GDM1 (cell line): ENCODE results near the gene ZNF527.
"Not testable (repeated sequence)": the region's sequence is repeated elsewhere in the genome, so short reads cannot be mapped to it uniquely, and the experiment has no call there.

Experiments used
- DNase-seq: peaks from one replicate; lab custom pipeline; 2025; lab: John Stamatoyannopoulos, UW

The ZNF527 gene

DNA sequence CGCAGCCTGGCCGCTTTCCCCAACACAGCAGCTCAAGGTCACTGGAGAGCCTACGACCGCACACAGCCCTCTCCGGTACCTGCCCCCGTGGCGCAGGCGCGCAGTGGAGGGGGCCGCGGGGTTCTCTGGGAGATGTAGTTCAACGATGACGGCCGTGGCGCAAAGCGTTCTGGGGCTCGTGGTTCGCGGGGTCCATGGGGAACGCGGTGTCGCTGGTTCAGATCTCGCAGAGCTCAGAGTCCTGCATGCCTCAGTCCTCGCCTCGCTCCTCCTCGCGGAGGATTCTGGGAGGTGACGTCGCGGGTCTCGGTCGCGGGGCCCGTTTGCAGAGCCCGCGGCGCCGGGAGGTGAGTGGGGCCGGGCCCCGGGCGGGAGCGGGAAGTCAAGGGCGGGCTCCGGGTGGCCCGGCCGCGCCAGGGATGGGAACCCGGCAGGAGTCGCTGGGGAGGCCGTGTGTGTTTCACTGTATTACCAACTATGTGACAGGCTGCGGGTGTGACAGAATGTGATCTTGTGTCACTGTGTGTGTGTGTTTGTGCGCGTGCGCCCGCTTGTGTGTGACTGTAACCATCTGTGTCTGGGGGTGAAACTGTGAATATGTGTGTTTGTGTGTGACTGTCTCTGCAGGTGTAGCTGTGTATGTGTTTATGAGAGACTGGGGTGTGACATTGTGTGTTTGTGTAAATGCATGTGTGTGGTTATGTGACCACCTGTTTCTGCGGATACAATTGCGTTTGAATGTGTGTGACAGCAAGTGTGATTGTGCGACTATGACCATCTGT is at the start of gene ZNF527:
TSS of gene ZNF527 (plus strand) at position 220 of the 782 bp plus-strand sequence. CDS start 3,100 bp downstream, outside the sequence.
- DNase-seq = peak; percentile 90

DNA sequence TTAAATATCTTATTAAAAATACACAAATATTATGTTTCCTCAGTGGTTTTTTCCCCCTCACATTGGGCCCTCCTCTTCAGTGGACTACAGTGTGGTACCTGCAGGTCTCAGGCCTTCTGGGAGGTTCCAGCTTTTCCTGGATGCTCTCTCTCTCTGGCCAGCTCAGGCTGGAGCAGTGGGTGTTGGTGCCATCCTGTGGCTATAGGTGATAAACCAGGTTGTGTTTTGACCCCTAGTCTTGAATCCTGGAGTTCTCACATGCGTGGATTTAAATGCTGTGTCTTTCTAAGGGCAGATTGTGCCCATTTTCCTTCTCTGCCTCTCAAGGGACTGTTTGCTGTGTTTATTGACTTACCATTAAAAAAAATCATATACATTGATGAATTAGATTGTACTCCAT is 41.2 kb upstream of the ZNF527 start:
- no peak for DNase-seq

DNA sequence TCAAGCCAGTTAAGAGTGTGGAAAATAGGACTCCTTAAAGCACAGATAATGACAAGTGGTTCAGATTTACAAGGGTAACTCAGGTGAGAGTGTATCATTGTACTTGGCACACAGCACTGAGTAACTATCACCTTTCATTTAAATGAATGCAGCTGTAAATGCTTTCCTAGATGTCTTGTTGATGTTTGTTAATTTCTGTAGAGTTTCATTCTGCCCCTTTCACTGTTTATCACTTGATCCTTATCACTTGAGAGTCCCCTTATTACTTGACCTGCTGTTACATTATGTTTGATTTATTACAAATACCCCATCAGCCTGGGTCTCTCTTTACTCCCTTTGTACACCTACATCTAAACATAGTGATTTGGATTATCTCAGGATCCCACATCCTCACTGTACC is 38.1 kb upstream of the ZNF527 start:
- no peak for DNase-seq

DNA sequence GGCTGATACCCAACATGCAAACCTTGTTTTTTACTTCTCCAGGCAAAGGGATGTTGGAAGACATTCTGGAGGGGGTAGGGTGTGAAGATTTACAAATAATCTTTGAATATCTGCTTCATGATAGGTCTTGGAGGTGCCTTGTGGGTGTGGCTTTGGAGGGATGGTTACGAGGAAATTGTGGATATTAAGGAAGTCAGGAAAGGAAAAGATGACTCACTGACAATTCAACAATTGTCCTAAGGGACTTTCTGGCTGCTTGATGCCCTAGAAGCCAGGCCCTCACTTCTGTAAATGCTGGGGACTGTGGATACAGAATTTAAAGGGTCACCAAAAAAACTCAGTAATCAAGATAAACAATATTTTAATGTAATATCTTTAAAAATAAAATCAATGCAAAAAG is 37.4 kb upstream of the ZNF527 start:
- no peak for DNase-seq

DNA sequence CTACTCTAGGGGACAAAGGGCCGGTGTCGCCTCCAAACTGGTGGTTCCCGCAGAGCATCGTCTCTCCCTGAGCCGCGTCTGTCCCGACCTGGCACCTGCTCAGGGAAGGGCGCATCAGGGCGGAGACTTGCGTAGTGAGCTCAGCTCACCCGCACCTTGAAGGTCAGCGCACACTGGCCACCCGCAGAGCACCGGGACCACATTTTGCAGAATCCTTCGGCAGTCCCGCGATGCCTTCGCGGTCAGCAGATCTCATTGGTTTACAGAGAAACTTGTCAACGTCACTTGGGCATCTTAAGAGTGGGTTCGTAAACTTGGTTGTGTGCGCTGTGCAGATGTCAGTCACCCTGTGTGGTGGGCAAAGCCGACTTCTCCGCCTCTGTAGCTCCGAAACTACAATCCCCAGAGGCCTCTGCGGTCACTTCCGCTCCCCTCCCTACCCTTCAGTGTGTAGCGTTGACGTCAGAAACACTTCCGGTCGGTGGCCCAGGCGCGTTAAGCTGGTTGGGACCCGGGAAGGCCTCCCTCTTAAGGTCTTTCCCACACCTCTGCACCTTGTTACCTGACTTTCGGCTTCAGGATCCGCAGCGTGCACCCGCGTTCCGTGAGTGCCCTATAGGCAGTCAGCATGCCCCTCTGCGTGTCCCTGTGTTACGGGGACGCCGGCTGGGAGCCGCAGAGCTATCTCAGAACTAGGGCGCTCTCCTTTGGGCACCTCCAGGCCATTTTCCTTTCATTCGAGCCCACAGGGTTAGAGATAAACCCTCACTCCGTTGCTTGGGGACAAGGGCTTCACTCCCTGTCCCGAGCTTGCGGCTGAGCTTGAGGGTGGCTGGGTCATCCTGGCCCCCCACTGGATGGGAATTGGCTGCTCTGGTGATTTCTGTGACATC is 36.5 kb upstream of the ZNF527 start:
- no peak for DNase-seq

DNA sequence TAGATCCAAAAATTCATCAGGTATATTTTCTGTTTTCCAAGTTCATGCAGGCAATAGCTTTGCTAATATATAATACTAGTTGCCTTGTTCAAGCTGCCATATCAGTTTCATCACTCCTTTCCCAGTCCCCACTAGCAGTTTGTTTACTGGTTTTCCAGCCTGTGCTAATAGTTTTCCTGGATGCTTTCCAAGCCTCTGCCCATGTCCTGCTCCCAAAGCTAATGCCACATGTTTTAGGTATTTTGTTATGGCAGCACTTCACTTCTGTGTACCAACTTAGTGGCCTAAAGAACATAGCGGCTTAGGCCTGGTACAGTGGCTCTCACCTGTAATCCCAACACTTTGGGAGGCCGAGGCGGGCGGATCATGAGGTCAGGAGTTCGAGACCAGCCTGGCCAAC is 28.1 kb upstream of the ZNF527 start:
- no peak for DNase-seq

DNA sequence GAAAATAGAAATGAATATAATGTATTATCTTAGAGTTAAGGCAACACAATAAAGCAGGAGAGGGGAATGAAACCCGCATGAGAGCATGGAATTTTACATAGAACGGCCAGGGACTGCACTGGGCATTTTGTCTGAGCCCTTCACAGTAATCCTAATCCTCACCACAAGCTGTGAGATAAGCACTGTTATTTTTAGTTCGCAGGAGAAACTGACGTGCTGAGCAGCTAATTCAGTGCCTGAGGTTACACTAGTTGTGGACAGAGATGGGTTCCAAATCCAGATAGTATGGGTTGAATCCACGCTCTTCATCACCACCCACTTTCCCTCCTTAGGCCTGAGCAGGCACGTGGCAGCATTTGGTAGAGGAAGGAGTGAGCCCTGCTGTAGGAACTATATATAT is 24.8 kb upstream of the ZNF527 start:
- DNase-seq = no peak

DNA sequence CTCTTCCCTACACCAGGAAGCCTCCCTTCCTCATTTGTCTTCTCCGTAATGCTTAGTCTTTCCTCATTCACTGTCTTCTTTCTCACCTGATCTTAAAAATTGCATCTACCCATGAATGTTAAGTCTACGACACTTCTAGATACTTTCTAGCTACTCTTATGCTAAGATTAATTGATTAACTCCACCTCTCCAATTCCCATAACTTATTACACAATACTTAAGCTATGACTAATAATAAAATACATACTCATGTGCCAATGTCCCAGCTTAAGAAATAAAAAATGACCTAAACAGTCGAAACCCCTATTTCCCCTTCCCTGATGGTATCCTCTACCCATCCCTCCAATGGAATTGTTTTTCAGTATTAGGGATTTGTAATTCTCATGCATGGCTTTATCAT is 22.8 kb upstream of the ZNF527 start:
- no peak for DNase-seq

DNA sequence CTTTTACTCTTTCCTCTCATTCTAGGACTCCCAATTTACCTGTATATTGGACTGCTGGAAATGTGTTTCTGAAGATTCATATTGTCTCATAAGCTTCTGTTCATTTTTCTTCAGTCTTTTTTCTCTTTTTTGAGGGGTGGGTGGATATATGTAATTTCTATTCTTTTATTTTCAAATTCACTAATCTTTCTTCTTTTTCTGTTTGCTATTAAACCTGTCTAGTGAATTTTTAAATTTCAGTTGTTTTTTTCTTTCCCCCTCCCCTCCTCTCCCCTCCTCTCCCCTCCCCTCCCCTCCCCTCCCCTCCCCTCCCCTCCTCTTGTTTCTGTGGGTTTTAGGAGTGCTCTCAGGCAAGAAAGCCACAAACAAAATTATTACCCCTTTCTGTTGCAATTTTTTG is 16.9 kb upstream of the ZNF527 start:
- no peak for DNase-seq

DNA sequence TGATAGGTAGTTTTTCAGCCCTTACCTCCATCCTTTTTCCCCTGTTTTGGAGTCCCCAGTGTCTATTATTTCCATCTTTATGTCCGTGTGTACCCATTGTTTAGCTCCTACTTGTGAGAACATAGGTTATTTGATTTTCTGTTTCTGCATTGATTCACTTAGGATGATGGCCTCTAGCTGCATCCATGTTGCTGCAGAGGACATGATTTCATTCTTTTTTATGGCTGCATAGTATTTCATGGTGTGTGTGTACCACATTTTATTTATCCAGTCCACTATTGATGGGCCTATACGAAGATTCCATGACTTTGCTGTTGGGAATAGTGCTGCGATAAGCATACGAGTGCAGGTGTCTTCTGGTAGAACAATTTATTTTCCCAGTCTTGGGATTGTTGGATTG is 15.0 kb upstream of the ZNF527 start:
- DNase-seq = no peak

DNA sequence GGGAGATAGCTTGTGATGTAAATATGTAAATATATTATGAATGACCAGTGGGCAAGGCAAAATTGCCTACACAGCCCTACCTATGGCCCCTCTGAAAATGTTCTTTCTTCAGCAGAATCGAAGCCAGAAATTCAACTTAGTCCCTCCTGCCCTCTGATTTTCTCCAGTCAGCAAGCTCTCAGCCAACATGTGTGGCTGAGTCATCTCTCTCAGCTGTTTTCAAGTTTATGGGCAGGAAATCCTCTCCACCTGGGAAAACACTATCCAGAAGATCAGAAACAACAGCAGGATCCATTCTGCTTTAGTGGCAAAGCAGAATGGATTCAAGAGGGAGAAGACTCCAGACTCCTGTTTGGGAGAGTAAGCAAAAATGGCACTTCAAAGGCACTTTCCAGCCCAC is 8.9 kb upstream of the ZNF527 start:
- no peak for DNase-seq

DNA sequence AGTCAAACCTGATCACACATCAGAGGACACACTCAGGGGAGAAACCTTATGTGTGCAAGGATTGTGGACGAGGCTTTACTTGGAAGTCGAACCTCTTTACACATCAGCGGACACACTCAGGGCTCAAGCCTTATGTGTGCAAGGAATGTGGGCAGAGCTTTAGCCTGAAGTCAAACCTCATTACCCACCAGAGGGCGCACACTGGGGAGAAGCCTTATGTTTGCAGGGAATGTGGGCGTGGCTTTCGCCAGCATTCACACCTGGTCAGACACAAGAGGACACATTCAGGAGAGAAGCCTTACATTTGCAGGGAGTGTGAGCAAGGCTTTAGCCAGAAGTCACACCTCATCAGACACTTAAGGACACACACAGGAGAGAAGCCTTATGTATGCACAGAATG is 8.2 kb upstream of the ZNF527 start:
- no peak for DNase-seq

DNA sequence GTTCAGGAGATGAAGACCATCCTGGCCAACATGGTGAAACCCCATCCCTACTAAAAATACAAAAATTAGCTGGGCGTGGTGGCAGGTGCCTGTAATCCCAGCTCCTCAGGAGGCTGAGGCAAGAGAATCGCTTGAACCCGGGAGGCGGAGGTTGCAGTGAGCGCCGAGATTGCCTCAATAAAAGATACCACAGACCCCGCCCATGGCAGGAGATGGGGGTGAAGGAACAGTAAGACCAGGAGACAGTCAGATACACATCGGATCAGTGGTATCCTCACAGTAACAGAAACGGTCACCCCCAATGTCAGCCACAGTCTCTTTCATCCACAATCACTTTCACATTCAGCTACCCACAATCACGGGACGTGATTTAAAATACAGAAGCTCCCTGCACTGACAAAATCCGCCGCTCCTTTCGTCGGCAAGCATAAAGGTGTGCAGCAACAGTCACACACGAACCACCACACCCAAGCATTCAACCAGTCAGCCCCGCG is 466 bp upstream of the ZNF527 start:
- not testable (repeated sequence) for DNase-seq

DNA sequence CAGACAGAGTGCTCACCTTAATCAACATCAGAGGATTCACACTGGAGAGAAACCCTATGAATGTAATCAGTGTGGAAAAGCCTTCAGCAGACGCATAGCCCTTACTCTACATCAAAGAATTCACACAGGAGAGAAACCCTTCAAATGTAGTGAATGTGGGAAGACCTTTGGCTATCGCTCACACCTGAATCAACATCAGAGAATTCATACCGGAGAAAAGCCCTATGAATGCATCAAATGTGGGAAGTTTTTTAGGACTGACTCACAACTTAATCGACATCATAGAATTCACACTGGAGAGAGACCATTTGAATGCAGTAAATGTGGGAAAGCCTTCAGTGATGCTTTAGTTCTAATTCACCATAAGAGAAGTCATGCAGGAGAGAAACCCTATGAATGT is 18.3 kb downstream of the ZNF527 start:
- DNase-seq = no peak

DNA sequence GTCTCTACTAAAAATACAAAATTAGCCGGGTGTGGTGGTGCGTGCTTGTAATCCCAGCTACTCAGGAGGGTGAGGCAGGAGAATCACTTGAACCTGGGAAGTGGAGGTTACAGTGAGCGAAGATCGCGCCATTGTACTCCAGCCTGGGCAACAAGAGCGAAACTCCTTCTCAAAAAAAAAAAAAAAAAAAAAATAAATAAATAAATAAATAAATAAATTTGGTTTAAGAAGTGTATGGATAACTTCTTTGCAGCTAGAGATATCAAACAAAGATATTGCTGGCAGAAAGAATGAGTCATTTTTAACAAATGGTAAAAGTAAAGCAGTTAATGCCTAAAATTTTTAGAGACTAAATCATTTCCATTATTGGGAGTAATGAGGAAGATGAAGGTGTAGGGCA is 20.5 kb downstream of the ZNF527 start:
- DNase-seq = not testable (repeated sequence)

DNA sequence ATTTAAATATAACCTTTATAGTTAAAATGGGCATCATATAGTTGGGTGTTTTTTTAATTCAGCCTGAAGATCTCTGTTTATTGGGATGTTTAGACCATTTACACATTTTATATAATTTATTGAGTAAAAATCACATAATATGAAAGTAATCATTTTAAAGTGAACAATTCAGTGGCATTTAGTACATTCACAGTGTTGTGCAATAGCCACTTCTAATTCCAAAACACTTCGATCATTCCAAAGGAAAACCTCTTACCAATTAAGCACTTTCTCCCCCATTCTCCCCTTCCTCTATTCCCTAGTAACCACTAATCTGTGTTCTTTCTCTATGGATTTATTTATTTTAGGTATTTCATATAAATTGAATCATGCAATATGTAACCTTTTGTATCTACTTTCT is 30.2 kb downstream of the ZNF527 start:
- no peak for DNase-seq

DNA sequence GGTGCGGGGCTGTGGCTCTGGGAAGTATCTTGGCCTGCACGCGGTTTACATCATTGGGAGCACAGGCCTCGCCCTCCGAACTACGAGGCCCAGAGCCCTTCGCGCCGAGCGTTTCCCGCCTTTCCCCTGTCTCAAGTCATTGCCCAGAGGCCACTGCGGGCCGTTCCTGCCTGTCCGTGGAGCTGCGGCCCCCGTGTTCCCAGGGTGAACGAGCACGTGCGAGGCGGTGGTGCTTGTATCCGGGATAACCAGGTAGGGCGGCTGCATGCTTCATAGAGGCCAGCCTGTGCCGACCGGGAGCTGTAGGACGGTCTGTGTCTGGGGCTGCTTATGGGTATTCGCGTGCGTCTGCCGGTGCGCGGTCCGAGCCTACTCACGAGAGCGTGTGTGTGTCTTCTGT is 32.5 kb downstream of the ZNF527 start:
- DNase-seq = no peak

DNA sequence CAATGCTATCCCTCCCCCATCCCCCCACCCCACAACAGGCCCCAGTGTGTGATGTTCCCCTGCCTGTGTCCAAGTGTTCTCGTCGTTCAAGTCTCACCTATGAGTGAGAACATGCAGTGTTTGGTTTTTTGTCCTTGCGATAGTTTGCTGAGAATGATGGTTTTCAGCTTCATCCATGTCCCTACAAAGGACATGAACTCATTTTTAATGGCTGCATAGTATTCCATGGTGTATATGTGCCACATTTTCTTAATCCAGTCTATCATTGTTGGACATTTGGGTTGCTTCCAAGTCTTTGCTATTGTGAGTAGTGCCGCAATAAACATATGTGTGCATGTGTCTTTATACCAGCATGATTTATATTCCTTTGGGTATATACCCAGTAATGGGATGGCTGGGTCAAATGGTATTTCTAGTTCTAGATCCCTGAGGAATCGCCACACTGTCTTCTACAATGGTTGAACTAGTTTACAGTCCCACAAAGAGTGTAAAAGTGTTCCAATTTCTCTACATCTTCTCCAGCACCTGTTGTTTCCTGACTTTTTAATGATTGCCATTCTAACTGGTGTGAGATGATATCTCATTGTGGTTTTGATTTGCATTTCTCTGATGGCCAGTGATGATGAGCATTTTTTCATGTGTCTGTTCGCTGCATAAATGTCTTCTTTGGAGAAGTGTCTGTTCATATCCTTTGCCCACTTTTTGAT is 35.4 kb downstream of the ZNF527 start:
- not testable (repeated sequence) for DNase-seq

DNA sequence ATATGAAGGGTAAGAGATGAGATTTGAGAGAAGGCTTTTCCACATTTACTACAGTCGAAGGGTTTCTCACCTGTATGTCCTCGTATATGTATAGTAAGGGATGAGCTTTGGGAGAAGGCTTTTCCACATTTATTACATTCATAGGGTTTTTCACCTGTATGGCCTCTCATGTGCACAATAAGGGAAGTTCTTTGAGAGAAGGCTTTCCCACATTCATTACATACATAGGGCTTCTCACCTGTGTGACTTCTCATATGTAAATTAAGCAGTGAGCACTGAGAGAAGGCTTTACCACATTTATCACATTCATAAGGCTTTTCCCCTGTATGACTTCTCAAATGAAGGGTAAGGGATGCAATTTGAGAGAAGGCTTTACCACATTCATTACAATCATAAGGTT is 41.8 kb downstream of the ZNF527 start:
- no peak for DNase-seq

DNA sequence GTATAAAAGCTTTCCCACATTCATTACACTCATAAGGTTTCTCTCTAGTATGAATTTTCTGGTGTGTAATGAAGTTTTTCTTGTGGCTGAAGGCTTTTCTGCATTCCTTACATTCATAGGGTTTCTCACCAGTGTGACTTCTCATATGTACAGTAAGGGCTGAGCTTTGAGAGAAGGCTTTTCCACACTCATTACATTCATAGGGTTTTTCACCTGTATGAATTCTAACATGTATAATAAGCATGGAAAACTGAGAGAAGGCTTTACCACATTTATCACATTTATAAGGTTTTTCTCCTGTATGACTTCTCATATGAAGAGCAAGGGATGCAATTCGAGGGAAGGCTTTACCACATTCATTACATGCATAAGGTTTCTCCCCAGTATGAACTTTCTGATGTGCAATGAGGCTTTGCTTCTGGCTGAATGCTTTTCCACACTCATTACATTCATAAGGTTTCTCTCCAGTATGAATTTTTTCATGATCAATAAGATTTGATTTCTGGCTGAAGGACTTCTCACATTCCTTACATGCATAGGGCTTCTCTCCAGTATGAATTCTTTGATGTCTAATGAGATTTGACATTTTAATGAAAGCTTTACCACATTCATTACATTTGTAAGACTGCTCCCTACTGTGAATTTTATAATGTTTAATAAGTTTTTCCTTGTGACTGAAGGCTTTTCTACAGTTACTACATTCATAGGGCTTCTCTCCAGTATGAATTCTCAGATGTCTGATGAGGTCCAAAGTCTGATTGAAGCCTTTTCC is 42.6 kb downstream of the ZNF527 start:
- DNase-seq = no peak
